ENCODE measurements around the gene DUSP15. TPM values are rescaled to one million over a fixed set of nuclear protein-coding genes. Genes with fewer than 3 reads are reported as not detected.

The DUSP15 gene
- total RNA-seq, 2 experiments from 2014 or later: not detected

DNA sequence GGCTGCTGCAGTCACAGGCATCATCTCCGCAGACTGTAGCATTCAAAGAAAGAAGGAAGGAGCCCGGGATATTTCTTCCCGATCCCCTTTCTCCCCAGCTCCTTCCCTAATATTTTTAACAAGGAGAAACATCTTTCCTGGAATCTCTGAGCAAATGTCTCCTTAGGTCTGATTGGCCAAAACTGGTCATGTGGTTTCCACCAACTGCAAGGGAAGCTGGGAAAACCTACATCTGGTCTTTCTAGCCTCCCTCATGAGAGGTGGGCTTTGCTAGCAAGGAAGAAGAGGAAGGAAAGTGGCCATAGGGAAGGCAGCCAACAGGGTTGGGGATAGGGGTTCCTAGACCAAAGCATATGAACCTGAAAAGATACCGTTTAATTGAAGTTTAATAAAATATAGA, 46.4 kb upstream of the DUSP15 start:
- intact Hi-C loops (cut with DNase I, micrococcal nuclease): no loop called here
- H3K27me3 ChIP-seq (ENCODE audit: control insufficient read depth in 1 of 2, insufficient read depth in 2 of 2, low read length in 2 of 2): no peaks in the 10 kb centered on the region
- POLR2A ChIA-PET: no interaction called here
- peaks cover 0 to 4% of the 10 kb centered on the region in 2 experiments for H3K9me3 ChIP-seq (ENCODE audit: control insufficient read depth in 1 of 2, insufficient read depth in 1 of 2, low read length in 2 of 2)
- Mint-ChIP-seq H3K4me3 (no peak overlapping the region), H3K36me3 (ENCODE audit: low read depth) (no peaks in the 10 kb centered on the region), H3K9me3 (no peaks in the 10 kb centered on the region), H3K27ac (no peak overlapping the region), H3K4me1 (ENCODE audit: low read depth) (no peaks in the 10 kb centered on the region), H3K27me3 (peaks cover 20% of the 10 kb centered on the region)
- no peak overlapping the region for H3K27ac ChIP-seq (ENCODE audit: low read depth in 1 of 2, low read length in 2 of 2)
- no peak overlapping the region for H3K4me3 ChIP-seq (ENCODE audit: low read length)
- CTCF ChIA-PET: no interaction called here
- DNase-seq (no peak), ATAC-seq (ENCODE audit: poor library complexity) (no peak)
- no peaks in the 10 kb centered on the region for H3K4me1 ChIP-seq (ENCODE audit: insufficient read depth, low read length)
- TF ChIP-seq, protein P1, sequence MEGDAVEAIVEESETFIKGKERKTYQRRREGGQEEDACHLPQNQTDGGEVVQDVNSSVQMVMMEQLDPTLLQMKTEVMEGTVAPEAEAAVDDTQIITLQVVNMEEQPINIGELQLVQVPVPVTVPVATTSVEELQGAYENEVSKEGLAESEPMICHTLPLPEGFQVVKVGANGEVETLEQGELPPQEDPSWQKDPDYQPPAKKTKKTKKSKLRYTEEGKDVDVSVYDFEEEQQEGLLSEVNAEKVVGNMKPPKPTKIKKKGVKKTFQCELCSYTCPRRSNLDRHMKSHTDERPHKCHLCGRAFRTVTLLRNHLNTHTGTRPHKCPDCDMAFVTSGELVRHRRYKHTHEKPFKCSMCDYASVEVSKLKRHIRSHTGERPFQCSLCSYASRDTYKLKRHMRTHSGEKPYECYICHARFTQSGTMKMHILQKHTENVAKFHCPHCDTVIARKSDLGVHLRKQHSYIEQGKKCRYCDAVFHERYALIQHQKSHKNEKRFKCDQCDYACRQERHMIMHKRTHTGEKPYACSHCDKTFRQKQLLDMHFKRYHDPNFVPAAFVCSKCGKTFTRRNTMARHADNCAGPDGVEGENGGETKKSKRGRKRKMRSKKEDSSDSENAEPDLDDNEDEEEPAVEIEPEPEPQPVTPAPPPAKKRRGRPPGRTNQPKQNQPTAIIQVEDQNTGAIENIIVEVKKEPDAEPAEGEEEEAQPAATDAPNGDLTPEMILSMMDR (IDR thresholded peaks at IDR 0.05): no peak
- no peaks in the 10 kb centered on the region for H3K36me3 ChIP-seq (ENCODE audit: insufficient read depth, low read length)

DNA sequence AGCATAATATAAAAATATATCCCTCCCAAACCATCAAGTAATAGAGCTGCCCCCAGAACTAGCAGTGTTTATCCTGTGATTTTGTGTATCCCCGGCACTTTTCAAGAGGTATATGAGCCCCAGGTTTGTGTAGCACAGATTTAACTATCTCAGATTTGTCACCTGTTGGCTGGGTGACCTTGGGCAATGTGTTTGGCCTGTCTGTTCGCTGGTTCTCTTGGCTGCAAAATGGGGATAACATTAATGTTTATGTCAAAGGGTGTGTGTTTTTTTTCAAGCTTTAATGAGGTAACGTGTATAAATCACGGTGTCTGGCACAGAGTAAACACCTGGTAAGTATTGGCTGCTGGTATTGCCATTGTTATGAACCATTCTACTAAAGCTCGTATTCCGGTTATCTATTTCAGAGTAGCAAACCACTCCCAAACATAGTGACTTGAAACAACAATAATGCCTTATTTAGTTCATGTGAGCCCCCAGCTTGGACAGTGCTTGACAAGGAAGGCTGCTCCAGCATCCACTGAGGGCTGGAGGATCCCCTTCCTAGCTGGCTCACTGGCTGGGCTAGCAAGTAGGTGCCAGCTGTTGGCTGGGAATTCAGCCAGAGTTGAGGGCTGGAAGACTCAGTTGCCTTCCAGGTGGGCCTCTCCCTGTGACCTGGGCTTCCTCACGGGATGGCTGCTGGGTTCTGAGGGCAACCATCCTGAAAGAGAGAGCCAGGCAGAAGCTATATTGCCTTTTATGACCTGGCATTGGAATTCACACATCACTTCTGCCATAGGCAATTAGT, 45.4 kb upstream of the DUSP15 start:
- no peaks in the 10 kb centered on the region for H3K4me1 Mint-ChIP-seq (ENCODE audit: low read depth)
- H3K36me3 Mint-ChIP-seq (ENCODE audit: low read depth): no peaks in the 10 kb centered on the region
- POLR2A ChIA-PET: no interaction called here
- no peak overlapping the region for H3K27ac ChIP-seq (ENCODE audit: low read depth in 1 of 2, low read length in 2 of 2)
- TF ChIP-seq, protein P1 (IDR thresholded peaks at IDR 0.05): no peak
- H3K4me1 ChIP-seq (ENCODE audit: insufficient read depth, low read length): no peaks in the 10 kb centered on the region
- no peaks in the 10 kb centered on the region for H3K9me3 Mint-ChIP-seq
- no peaks in the 10 kb centered on the region for H3K36me3 ChIP-seq (ENCODE audit: insufficient read depth, low read length)
- peaks cover 0 to 3% of the 10 kb centered on the region in 2 experiments for H3K9me3 ChIP-seq (ENCODE audit: control insufficient read depth in 1 of 2, insufficient read depth in 1 of 2, low read length in 2 of 2)
- DNase-seq: no peak
- peaks cover 17% of the 10 kb centered on the region for H3K27me3 Mint-ChIP-seq
- CTCF ChIA-PET: no interaction called here
- H3K27me3 ChIP-seq (ENCODE audit: control insufficient read depth in 1 of 2, insufficient read depth in 2 of 2, low read length in 2 of 2): no peaks in the 10 kb centered on the region
- no peak for ATAC-seq (ENCODE audit: poor library complexity)
- no peak overlapping the region for H3K4me3 Mint-ChIP-seq
- H3K4me3 ChIP-seq (ENCODE audit: low read length): no peak overlapping the region
- intact Hi-C loops (cut with DNase I, micrococcal nuclease): no loop called here
- no peak overlapping the region for H3K27ac Mint-ChIP-seq

DNA sequence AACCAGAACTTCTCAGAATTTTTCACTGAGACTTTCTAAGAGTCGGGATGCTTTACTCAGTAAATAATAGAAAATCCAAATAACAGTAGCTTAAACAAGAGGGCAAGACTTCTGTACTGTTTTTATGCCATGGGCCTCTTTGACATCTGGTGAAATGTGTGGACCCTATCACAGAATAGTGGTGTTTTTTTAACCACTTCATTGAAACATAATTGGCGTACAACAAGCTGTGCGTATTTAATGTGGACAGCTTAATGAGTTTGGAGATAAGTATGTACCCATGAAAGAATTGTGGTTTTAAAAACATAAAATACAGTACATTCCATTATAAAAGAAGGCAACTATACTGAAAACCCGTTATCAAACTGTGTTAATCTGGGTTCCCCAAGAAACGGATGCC, 43.8 kb upstream of the DUSP15 start:
- ChIA-PET CTCF (no interaction called here), POLR2A (interaction anchor here (0.6 kb wide), 1 partner anchor 19 kb away, joined by 3 read pairs; no protein-coding TSS in a partner anchor)
- intact Hi-C loops (cut with DNase I, micrococcal nuclease): no loop called here
- no peaks in the 10 kb centered on the region for H3K27me3 ChIP-seq (ENCODE audit: control insufficient read depth in 1 of 2, insufficient read depth in 2 of 2, low read length in 2 of 2)
- Mint-ChIP-seq H3K4me3 (no peak overlapping the region), H3K9me3 (no peaks in the 10 kb centered on the region), H3K27me3 (peaks cover 7% of the 10 kb centered on the region), H3K27ac (no peak overlapping the region), H3K4me1 (ENCODE audit: low read depth) (no peaks in the 10 kb centered on the region), H3K36me3 (ENCODE audit: low read depth) (no peaks in the 10 kb centered on the region)
- TF ChIP-seq, protein P1 (IDR thresholded peaks at IDR 0.05): no peak
- H3K9me3 ChIP-seq (ENCODE audit: control insufficient read depth in 1 of 2, insufficient read depth in 1 of 2, low read length in 2 of 2): no peaks in the 10 kb centered on the region
- no peak overlapping the region for H3K4me3 ChIP-seq (ENCODE audit: low read length)
- H3K36me3 ChIP-seq (ENCODE audit: insufficient read depth, low read length): no peaks in the 10 kb centered on the region
- no peak for DNase-seq
- H3K4me1 ChIP-seq (ENCODE audit: insufficient read depth, low read length): no peaks in the 10 kb centered on the region
- ATAC-seq (ENCODE audit: poor library complexity): no peak
- H3K27ac ChIP-seq (ENCODE audit: low read depth in 1 of 2, low read length in 2 of 2): no peak overlapping the region

All from CD4-positive, alpha-beta T cell (primary cell).